CD4-positive, alpha-beta T cell treated with Interleukin-4 for 1 hour (primary cell): ENCODE data around the gene SYVN1.

Experiments used
- DNase-seq, 2 donors: peaks; one replicate each; pipeline ENCODE4 v3.0.0-alpha.2; 2020 to 2022

SYVN1 gene

GRCh38 chr11:65111744-65112545 lies 22.4 kb downstream of the SYVN1 start, which contains the start of gene TM7SF2:
TM7SF2 (plus strand) TSS chr11:65111872; CDS start chr11:65112016, 144 bp downstream.
- peak; percentile 95 for DNase-seq

DNA sequence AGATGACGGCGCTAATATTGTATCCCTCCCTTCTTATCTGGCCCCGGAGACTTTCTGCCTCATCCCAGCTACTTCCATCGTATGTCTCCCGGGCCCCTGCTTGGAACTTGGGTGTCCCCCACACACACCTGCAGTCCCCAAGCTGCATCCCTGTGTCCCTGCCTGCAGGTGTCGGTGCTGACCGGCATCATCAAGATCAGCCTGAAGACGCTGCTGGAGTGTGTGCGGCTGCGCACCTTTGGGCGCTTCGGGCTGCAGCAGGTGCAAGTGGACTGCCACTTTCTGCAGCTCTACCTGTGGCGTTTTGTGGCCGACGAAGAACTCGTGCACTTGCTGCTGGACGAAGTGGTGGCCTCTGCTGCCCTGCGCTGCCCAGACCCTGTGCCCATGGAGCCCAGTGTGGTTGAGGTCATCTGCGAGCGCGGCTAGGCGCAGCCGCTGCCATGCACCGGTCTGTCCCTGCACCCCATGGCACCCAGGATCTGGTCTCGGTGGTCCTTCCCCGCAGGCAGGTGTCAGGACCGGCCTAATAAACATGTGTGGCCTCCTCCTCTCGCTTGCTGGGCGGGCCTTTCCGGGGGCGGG lies 23.1 kb downstream of the SYVN1 start:
- no peak for DNase-seq

DNA sequence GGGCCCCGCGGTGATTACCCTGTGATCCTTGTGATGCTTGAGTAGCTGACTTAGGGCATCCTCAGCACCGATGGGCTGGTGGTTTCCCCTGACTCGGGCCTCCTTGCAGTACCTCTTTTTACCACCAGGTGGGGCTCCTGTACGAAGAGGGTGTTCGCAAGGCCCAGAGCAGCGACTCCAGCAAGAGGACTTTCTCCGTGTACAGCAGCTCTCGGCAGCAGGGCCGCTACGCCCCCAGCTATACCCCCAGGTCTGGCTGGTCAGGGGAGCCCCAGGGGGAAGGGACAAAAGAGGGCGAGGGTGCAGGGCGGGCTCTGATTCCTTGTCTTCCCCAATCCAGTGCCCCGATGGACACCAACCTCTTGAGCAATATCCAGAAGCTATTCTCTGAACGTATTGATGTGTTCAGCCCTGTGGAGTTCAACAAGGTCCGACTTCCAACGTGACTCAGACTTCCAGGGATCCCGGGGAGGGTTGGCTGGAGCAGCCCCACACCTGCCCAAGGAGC lies 23.9 kb downstream of the SYVN1 start:
- peak; percentile 92 to 96 for DNase-seq

- no peak for DNase-seq
These were observed 24.8 kb downstream of the SYVN1 start for GRCh38 chr11:65109231-65110198.

GRCh38 chr11:65108469-65109123 lies 25.7 kb downstream of the SYVN1 start:
- no peak for DNase-seq

GRCh38 chr11:65107751-65108468 lies 26.4 kb downstream of the SYVN1 start:
- DNase-seq = no peak

DNA sequence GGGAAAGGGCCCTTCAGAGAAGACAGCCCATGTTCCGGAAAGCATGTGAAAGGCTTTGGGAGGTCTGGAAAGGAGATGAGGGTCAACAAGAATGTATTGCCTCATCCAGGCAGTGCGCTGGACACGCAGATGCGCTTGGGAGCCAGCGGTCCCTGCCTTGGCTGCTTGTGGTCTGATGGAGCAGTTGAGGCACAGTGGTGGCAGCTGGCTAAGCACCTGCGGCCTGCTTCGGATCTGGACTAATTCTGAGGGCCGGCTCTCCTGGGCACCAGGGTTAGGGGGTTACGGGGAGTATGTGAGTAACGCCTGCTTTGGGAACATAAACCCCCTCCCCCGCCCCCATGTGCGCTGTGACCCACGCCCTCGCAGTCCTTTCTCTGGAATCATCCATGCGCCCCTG lies 27.2 kb downstream of the SYVN1 start:
- no peak for DNase-seq

DNA sequence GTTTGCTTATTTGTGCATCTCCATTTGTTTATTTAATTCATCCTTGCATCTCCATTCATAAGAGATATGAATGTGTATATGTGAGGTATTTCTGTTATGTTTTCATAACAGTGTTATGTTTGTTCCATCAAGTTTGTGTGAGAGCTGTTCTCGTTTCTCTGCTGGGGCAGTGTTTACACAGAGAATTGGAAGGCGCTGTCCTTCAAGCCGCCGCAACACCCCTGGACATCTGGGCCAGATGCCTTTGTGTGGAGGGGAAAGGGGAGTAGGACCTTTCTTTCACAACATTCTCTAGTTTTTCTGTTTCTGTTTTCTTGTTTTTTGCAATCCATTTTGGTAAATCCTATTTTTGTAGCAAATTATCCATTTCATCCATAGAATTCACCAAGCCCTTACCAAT lies 29.7 kb downstream of the SYVN1 start:
- no peak for DNase-seq

- no peak for DNase-seq
These were observed 30.8 kb downstream of the SYVN1 start for GRCh38 chr11:65103476-65103875.

- DNase-seq = no peak
These were observed 31.9 kb downstream of the SYVN1 start for GRCh38 chr11:65102142-65103095.

DNA sequence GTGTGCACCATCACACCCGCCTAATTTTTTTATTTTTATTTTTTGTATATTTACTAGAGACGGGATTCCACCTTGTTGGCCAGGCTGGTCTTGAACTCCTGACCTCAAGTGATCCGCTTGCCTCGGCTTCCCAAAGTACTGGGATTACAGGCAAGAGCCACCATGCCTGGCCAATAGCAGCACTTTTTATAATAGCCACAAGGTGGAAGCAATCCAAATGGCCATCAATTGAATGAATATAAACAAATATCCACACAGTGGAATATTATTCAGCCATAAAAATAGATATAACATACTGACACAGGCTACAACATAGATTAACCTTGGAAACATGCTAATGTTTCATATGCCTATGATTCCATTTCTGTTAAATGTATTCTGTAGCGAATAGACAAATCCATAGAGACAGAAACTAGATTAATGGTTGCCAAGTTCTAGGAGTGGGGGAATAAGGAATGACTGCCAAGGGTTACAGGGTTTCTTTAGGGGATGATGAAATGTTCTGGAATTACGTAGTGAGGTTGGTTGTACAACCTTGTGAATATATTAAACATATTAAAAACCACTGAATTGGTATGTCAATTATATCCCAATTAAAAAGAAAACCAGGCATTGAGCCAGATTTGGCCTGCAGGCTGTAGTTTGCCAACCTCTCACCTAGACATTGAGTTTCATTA lies 33.5 kb downstream of the SYVN1 start:
- no peak for DNase-seq

DNA sequence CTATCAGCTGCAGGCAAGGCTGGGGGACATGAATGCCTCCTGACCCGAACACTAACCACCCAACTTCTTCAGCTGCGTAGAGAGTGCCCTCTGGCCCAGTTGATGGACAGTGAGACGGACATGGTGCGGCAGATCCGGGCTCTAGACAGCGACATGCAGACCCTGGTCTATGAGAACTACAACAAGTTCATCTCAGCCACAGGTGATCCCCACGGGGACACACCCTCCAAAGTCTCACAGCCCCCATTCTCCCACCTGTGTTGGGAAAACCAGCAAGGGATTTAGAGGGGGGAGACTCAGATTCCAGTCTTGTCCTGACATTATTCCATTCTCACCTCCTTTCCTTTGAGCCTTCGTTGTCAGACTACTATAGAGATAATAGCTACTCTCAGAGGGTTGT lies 37.4 kb downstream of the SYVN1 start:
- no peak for DNase-seq

DNA sequence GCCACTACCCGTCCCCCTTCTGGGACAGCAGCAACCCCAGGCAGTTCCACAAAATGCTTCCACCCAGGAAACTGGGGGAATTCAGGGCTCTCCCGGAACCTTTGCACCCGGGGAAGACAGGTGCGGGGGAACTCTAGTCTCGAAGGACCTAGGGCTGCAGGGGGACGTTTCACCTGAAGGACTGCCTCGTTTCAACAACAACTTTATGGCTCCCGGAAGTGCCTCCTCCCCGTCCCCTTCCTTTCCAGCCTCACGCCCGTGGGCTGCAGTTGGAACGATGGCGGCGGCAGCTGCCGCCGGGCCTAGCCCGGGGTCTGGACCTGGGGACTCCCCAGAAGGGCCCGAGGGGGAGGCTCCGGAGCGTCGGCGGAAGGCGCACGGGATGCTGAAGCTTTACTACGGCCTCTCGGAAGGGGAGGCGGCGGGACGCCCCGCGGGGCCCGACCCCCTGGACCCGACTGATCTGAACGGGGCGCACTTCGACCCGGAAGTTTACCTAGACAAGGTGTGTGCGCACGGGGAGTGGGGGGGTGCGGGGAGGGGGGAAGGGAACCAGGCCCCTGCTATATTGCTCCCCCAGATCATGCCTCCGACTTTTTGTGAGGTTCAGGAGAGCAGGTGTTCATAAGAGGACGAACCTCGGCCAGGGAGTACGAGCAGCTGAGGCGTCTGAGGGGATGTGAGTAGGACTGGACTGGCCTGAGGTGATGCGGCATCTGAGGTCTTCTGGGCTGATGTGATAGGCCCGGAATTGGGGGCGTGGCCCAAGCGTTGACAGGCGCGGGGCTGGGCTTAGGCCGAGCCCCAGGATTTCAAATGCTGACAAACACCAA lies 38.1 kb downstream of the SYVN1 start, which contains the start of gene VPS51:
VPS51 (plus strand) TSS at position 241 of the 833 bp plus-strand sequence; CDS start at position 278, 37 bp downstream.
- peak; percentile 88 to 91 for DNase-seq

GRCh38 chr11:65095427-65095826 lies 38.9 kb downstream of the SYVN1 start:
- no peak for DNase-seq

GRCh38 chr11:65090628-65091027 lies 43.7 kb downstream of the SYVN1 start:
- DNase-seq = no peak

- DNase-seq = no peak
These were observed 44.7 kb downstream of the SYVN1 start for GRCh38 chr11:65089621-65090020.

- DNase-seq = no peak
These were observed 46.5 kb downstream of the SYVN1 start for GRCh38 chr11:65087827-65088226.

- DNase-seq = no peak
These were observed 47.1 kb downstream of the SYVN1 start for GRCh38 chr11:65087216-65087615.

GRCh38 chr11:65086809-65087208 lies 47.5 kb downstream of the SYVN1 start:
- no peak for DNase-seq
